H9 (cell line): Measurements from ENCODE around the gene LDB3. TPM values are rescaled to one million over a fixed set of nuclear protein-coding genes. Genes with fewer than 3 reads are reported as not detected.
A peak's percentile ranks its signal among the peaks of the same experiment; 100 is the strongest.

Source experiments
- DNase-seq: peaks from one replicate; pipeline ENCODE4 v3.0.0-alpha.2; 2017
- H2AFZ ChIP-seq: one replicate; pipeline ENCODE4 v1.6.1; 2013; ENCODE audit warnings: mild to moderate bottlenecking, low read length, control low read depth, moderate library complexity
- H2AK5ac ChIP-seq: 2 replicates; pipeline ENCODE4 v1.6.1; 2013; ENCODE audit warnings: low read length, control low read depth, mixed read lengths; ENCODE audit not compliant: insufficient read length
- H2BK120ac ChIP-seq: one replicate; pipeline ENCODE4 v1.6.1; 2013; ENCODE audit warnings: low read depth, mild to moderate bottlenecking, low read length, control low read depth, inconsistent platforms; ENCODE audit not compliant: poor library complexity, severe bottlenecking
- H2BK12ac ChIP-seq: 2 replicates; pipeline ENCODE4 v1.6.1; 2013; ENCODE audit warnings: low read length, control low read depth, mixed read lengths, low read depth; ENCODE audit not compliant: insufficient read length
- H2BK15ac ChIP-seq: 2 replicates; pipeline ENCODE4 v1.6.1; 2013; ENCODE audit warnings: low read depth, low read length, control low read depth
- H2BK20ac ChIP-seq: one replicate; pipeline ENCODE4 v1.6.1; 2013; ENCODE audit warnings: low read depth, mild to moderate bottlenecking, low read length, control low read depth, inconsistent platforms; ENCODE audit not compliant: poor library complexity, severe bottlenecking
- H2BK5ac ChIP-seq: 2 replicates; pipeline ENCODE4 v1.6.1; 2013; ENCODE audit warnings: low read length, control low read depth, mixed read lengths; ENCODE audit not compliant: insufficient read length
- H3K14ac ChIP-seq: 2 replicates; pipeline ENCODE4 v1.6.1; 2013; ENCODE audit warnings: low read length, control low read depth; ENCODE audit not compliant: insufficient read depth
- H3K18ac ChIP-seq: 2 replicates; pipeline ENCODE4 v1.6.1; 2013; ENCODE audit warnings: low read depth, mild to moderate bottlenecking, mixed read lengths, low read length, control low read depth; ENCODE audit not compliant: insufficient read length
- H3K23ac ChIP-seq: 2 replicates; pipeline ENCODE4 v1.6.1; 2013; ENCODE audit warnings: low read length, control low read depth, mixed read lengths, low read depth; ENCODE audit not compliant: insufficient read length
- H3K23me2 ChIP-seq: 2 replicates; pipeline ENCODE4 v1.6.1; 2013; ENCODE audit warnings: low read depth, mild to moderate bottlenecking, mixed read lengths, low read length, control low read depth; ENCODE audit not compliant: insufficient read length, poor library complexity, severe bottlenecking
- H3K27ac ChIP-seq: 2 replicates; pipeline ENCODE4 v1.5.1; 2013; ENCODE audit warnings: low read length, control low read depth, mixed read lengths, low read depth; ENCODE audit not compliant: insufficient read length
- H3K27me3 ChIP-seq: 2 replicates; pipeline ENCODE4 v1.6.1; 2013; ENCODE audit warnings: low read length, control low read depth, inconsistent platforms; ENCODE audit not compliant: insufficient read depth
- H3K4ac ChIP-seq: 2 replicates; pipeline ENCODE4 v1.6.1; 2013; ENCODE audit warnings: low read depth, mild to moderate bottlenecking, control low read depth, inconsistent platforms, low read length, moderate library complexity
- H3K4me1 ChIP-seq: 2 replicates; pipeline ENCODE4 v1.6.1; 2013; ENCODE audit warnings: low read length, control low read depth, inconsistent platforms; ENCODE audit not compliant: insufficient read depth
- H3K4me2 ChIP-seq: 2 replicates; pipeline ENCODE4 v1.6.1; 2013; ENCODE audit warnings: low read length, control low read depth, mixed read lengths; ENCODE audit not compliant: insufficient read length, insufficient read depth
- H3K56ac ChIP-seq: 2 replicates; pipeline ENCODE4 v1.6.1; 2013; ENCODE audit warnings: low read depth, mild to moderate bottlenecking, mixed read lengths, low read length, control low read depth; ENCODE audit not compliant: insufficient read length
- H3K79me1 ChIP-seq: 2 replicates; pipeline ENCODE4 v1.6.1; 2013; ENCODE audit warnings: low read depth, mild to moderate bottlenecking, moderate library complexity, low read length, control low read depth, inconsistent platforms; ENCODE audit not compliant: insufficient read depth, poor library complexity, severe bottlenecking
- H3K79me2 ChIP-seq: 2 replicates; pipeline ENCODE4 v1.6.1; 2013; ENCODE audit warnings: low read length, control low read depth, inconsistent platforms; ENCODE audit not compliant: insufficient read depth
- H3K9ac ChIP-seq: 2 replicates; pipeline ENCODE4 v1.6.1; 2013; ENCODE audit warnings: low read length, control low read depth, mixed read lengths; ENCODE audit not compliant: insufficient read length; ENCODE audit errors: extremely low read depth
- H3K9me3 ChIP-seq: one replicate; pipeline ENCODE4 v1.6.1; 2013; ENCODE audit warnings: low read depth, low read length, inconsistent platforms; ENCODE audit not compliant: control insufficient read depth
- H3T11ph ChIP-seq: one replicate; pipeline ENCODE4 v1.6.1; 2013; ENCODE audit warnings: mild to moderate bottlenecking, low read length, control low read depth, inconsistent platforms
- H4K20me1 ChIP-seq: one replicate; pipeline ENCODE4 v1.6.1; 2013; ENCODE audit not compliant: control insufficient read depth, insufficient read length, insufficient read depth
- H4K5ac ChIP-seq: 2 replicates; pipeline ENCODE4 v1.6.1; 2013; ENCODE audit warnings: low read depth, mild to moderate bottlenecking, mixed read lengths, low read length, control low read depth; ENCODE audit not compliant: insufficient read length
- H4K8ac ChIP-seq: replicated peaks from 2 replicates; pipeline ENCODE4 v1.6.1; 2013; ENCODE audit warnings: low read length, control low read depth, mixed read lengths, low read depth; ENCODE audit not compliant: insufficient read length
- H4K91ac ChIP-seq: 2 replicates; pipeline ENCODE4 v1.6.1; 2013; ENCODE audit warnings: low read depth, mild to moderate bottlenecking, moderate library complexity, mixed read lengths, low read length, control low read depth; ENCODE audit not compliant: insufficient read length
- H3K27ac Mint-ChIP-seq, 3 experiments: 2 replicates in 2 of 3; 3 replicates in 1 of 3; pipeline ENCODE4 v1.8.0; 2020 to 2021; ENCODE audit warnings: mixed read lengths in 3 of 3, mild to moderate bottlenecking in 1 of 3, moderate library complexity in 1 of 3
- H3K27me3 Mint-ChIP-seq: 2 replicates; pipeline ENCODE4 v1.8.0; 2021; ENCODE audit warnings: low read depth, mild to moderate bottlenecking, moderate library complexity, mixed read lengths
- H3K36me3 Mint-ChIP-seq, 3 experiments: 2 replicates in 2 of 3; 3 replicates in 1 of 3; pipeline ENCODE4 v1.8.0; 2020 to 2021; ENCODE audit warnings: low read depth in 3 of 3, mixed read lengths in 3 of 3; ENCODE audit not compliant: insufficient read depth in 1 of 3
- H3K4me1 Mint-ChIP-seq, 2 experiments: 2 replicates each; pipeline ENCODE4 v1.8.0; 2020; ENCODE audit warnings: mixed read lengths in 2 of 2
- H3K4me3 Mint-ChIP-seq, 2 experiments: 2 replicates in 1 of 2; 3 replicates in 1 of 2; pipeline ENCODE4 v1.8.0; 2020 to 2021; ENCODE audit warnings: mild to moderate bottlenecking in 2 of 2, mixed read lengths in 2 of 2, moderate library complexity in 1 of 2
- H3K9me3 Mint-ChIP-seq, 2 experiments: 2 replicates in 1 of 2; 3 replicates in 1 of 2; pipeline ENCODE4 v1.8.0; 2020; ENCODE audit warnings: mild to moderate bottlenecking in 2 of 2, mixed read lengths in 2 of 2, moderate library complexity in 1 of 2
- WGBS: extraction: QIAGEN DNeasy Blood & Tissue Kit; methylation state at CpG from one replicate; pipeline ENCODE4 v1.1.7; 2013; ENCODE audit warnings: missing lambda C conversion rate, low lambda C conversion rate, mixed read lengths; ENCODE audit not compliant: insufficient read length; ENCODE audit errors: extremely low coverage; 5-methylcytosine and 5-hydroxymethylcytosine counted together
- total RNA-seq: library from RNA; stranded (reverse); gene quantifications from 2 replicates; pipeline ENCODE4 v1.2.1, GENCODE V29; 2021
- TF ChIP-seq, protein P1 (sequence below): fragments of 200-600 bp; sonication (generic); conservative IDR thresholded peaks from 3 replicates; pipeline ENCODE4 v1.8.0; 2021; ENCODE audit warnings: antibody characterized with exemption, mild to moderate bottlenecking

The LDB3 gene
- total RNA-seq, 1 experiment from 2014 or later = 0.17 TPM

GRCh38 chr10:86659721-86660453 lies 8.4 kb upstream of the LDB3 start:
- Histone ChIP-seq H4K8ac (no peak overlapping the region), H3K79me1 (no peaks in the 10 kb centered on the region), H4K5ac (no peak overlapping the region), H3K4ac (no peak overlapping the region), H3K4me1 (no peaks in the 10 kb centered on the region), H3K14ac (no peak overlapping the region), H2AK5ac (no peak overlapping the region), H3K27me3 (no peaks in the 10 kb centered on the region), H3K23me2 (no peaks in the 10 kb centered on the region), H2BK120ac (no peak overlapping the region), H2BK5ac (no peak overlapping the region), H3K9me3 (no peaks in the 10 kb centered on the region), H3K79me2 (no peaks in the 10 kb centered on the region), H3K4me2 (no peak overlapping the region), H4K20me1 (no peaks in the 10 kb centered on the region), H4K91ac (no peak overlapping the region), H2BK20ac (no peak overlapping the region), H3T11ph (no peak overlapping the region), H3K27ac (no peak overlapping the region), H3K18ac (no peak overlapping the region), H3K56ac (no peak overlapping the region), H2AFZ (no peak overlapping the region), H3K9ac (no peak overlapping the region), H2BK12ac (no peak overlapping the region), H2BK15ac (no peak overlapping the region), H3K23ac (no peak overlapping the region)
- H3K9me3 Mint-ChIP-seq = no peaks in the 10 kb centered on the region
- no peak for DNase-seq
- no peaks in the 10 kb centered on the region; the same call in 1 of the 2 replicates for H3K27me3 Mint-ChIP-seq
- H3K27ac Mint-ChIP-seq = peak overlapping the region in 1 of 3 experiments; percentile 65; a peak in 1 of 7 replicates
- H3K4me1 Mint-ChIP-seq = peaks cover 7 to 12% of the 10 kb centered on the region in 2 experiments; a peak in 3 of 4 replicates
- WGBS = no CpG with 5 or more reads among the region's 17 CpGs
- no peaks in the 10 kb centered on the region for H3K36me3 Mint-ChIP-seq
- no peak overlapping the region for H3K4me3 Mint-ChIP-seq
- TF ChIP-seq, protein P1, sequence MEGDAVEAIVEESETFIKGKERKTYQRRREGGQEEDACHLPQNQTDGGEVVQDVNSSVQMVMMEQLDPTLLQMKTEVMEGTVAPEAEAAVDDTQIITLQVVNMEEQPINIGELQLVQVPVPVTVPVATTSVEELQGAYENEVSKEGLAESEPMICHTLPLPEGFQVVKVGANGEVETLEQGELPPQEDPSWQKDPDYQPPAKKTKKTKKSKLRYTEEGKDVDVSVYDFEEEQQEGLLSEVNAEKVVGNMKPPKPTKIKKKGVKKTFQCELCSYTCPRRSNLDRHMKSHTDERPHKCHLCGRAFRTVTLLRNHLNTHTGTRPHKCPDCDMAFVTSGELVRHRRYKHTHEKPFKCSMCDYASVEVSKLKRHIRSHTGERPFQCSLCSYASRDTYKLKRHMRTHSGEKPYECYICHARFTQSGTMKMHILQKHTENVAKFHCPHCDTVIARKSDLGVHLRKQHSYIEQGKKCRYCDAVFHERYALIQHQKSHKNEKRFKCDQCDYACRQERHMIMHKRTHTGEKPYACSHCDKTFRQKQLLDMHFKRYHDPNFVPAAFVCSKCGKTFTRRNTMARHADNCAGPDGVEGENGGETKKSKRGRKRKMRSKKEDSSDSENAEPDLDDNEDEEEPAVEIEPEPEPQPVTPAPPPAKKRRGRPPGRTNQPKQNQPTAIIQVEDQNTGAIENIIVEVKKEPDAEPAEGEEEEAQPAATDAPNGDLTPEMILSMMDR = no peak
